ENCODE data around the gene ZNF768.
"Not testable (repeated sequence)": the region's sequence is repeated elsewhere in the genome, so short reads cannot be mapped to it uniquely, and the experiment has no call there.

ZNF768 gene

DNA sequence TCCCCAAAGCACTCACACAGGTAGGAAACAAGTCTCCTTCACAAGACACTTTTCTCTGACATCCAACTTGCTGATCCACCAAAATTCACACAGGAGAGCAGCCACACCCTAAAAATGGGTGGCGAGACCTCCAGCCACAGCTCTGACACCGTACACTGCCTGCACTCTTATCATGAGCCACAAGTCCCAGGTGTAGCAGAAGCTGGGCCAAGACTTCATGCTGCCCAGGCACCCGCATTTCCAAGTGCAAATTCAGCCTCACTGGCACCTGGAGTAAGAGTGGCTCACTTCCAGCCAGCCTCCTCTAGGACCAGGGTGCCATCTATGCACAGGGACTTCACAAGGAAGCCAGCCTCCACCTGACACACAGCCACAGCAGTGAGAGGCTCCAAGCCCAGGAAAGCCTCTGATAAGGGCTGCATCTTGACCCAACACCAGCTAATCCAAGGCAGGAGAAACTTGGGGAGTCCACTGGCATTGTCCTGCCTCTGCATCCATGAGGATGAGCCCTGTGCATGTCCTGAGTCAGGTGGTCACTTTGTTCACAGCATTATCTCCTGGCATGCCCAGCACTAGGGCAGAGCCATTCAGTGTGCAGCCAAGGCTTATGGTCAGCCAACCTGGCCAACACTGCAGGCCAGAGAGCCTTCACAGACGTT, 2.6 kb upstream of the ZNF768 start:
- H3K4me3 ChIP-seq (ENCODE audit: low read length) = no peak overlapping the region
- no peak for DNase-seq (ENCODE audit: low read depth)
- TF ChIP-seq, protein P1, sequence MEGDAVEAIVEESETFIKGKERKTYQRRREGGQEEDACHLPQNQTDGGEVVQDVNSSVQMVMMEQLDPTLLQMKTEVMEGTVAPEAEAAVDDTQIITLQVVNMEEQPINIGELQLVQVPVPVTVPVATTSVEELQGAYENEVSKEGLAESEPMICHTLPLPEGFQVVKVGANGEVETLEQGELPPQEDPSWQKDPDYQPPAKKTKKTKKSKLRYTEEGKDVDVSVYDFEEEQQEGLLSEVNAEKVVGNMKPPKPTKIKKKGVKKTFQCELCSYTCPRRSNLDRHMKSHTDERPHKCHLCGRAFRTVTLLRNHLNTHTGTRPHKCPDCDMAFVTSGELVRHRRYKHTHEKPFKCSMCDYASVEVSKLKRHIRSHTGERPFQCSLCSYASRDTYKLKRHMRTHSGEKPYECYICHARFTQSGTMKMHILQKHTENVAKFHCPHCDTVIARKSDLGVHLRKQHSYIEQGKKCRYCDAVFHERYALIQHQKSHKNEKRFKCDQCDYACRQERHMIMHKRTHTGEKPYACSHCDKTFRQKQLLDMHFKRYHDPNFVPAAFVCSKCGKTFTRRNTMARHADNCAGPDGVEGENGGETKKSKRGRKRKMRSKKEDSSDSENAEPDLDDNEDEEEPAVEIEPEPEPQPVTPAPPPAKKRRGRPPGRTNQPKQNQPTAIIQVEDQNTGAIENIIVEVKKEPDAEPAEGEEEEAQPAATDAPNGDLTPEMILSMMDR (conservative IDR thresholded peaks at IDR 0.05; ENCODE audit: low read depth, low read length) = no peak

DNA sequence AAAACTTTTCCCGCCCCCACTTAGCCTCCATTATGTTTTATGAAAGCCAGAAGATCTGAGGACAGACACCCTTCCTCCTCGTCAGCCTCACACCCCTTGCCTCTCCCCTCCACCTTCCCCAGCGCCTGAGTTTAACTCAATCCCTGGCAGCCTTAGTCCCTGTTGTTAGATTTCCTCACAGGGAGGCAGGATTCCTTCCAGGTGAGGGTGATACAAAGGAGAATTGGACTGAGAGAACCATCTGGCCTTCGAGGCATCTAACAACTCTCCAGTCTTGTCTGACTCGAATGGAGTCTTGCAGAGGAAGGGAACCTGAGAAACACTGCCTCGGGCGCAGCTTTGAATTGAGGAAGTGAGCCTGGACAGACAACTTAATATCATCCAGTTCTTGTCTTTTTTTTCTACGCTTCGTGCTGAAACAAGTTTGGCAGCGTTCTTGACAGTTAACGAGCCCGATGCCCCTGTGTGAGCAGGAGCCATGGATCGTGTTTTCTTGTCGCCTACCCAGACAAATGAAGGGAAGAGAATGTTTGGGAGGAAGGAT, 1.3 kb upstream of the ZNF768 start:
- TF ChIP-seq, protein P1 (conservative IDR thresholded peaks at IDR 0.05; ENCODE audit: low read depth, low read length) = no peak
- peak overlapping the region; percentile 30 for H3K4me3 ChIP-seq (ENCODE audit: low read length)
- DNase-seq (ENCODE audit: low read depth) = no peak

DNA sequence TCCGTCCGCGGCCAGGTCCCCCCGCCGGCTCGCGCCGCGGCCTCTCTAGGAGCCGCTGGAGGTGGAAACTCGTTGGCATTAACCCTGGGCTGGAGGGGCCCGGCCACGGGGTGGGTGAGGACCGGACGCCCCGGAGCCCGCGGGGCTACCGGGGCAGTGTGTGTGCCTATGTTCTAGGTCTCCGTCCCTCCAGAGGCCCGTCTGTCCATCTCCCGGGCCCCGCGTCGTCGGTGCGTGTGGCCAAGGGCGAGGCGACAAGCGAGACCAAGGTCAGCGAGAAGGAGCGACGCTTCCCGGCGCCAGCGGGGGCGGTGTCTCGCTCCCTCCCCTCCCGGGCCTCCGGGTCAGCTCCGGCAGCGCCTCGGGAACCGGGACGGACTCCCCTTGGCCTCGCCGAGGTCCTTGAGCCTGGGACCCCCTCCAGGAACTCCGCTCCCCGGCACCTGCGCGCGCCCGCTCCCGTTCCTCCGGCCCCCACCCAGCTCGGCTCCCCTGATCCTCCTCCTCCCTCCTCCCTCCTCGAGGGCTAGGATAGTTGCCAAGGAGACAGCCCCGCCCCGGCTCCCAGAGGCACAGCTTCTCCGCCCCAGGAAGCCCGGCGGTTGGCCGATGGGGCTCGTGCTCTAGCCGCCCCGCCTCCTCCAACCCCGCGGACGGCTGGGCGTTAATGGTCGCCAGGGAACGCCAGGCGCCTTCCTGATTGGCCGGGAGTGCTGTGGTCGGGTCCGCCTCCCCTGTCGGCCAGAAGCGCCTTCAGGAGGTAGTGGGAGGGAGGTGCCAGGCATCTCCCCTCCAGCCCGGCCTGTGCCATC, 663 bp upstream of the ZNF768 start:
- peak overlapping the region; percentile 60 for H3K4me3 ChIP-seq (ENCODE audit: low read length)
- TF ChIP-seq, protein P1 (conservative IDR thresholded peaks at IDR 0.05; ENCODE audit: low read depth, low read length) = peak; percentile 34
- DNase-seq (ENCODE audit: low read depth) = peak; percentile 92

DNA sequence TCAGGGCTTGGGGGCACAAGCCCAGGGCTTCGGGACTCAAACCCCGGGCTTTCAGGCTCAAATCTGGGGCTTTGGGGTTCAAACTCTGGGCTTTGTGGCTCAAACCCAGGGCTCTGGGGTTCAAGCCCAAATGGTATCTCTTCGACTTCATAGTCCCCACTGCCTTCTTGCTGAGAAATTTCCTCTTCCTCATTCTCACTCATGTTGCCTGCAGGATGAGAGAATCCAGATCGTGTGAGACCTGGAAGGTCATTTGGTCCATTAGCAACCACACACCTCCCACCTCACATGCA, 576 bp downstream of the ZNF768 start:
- H3K4me3 ChIP-seq (ENCODE audit: low read length) = peak overlapping the region; percentile 60
- TF ChIP-seq, protein P1 (conservative IDR thresholded peaks at IDR 0.05; ENCODE audit: low read depth, low read length) = no peak
- no peak for DNase-seq (ENCODE audit: low read depth)

DNA sequence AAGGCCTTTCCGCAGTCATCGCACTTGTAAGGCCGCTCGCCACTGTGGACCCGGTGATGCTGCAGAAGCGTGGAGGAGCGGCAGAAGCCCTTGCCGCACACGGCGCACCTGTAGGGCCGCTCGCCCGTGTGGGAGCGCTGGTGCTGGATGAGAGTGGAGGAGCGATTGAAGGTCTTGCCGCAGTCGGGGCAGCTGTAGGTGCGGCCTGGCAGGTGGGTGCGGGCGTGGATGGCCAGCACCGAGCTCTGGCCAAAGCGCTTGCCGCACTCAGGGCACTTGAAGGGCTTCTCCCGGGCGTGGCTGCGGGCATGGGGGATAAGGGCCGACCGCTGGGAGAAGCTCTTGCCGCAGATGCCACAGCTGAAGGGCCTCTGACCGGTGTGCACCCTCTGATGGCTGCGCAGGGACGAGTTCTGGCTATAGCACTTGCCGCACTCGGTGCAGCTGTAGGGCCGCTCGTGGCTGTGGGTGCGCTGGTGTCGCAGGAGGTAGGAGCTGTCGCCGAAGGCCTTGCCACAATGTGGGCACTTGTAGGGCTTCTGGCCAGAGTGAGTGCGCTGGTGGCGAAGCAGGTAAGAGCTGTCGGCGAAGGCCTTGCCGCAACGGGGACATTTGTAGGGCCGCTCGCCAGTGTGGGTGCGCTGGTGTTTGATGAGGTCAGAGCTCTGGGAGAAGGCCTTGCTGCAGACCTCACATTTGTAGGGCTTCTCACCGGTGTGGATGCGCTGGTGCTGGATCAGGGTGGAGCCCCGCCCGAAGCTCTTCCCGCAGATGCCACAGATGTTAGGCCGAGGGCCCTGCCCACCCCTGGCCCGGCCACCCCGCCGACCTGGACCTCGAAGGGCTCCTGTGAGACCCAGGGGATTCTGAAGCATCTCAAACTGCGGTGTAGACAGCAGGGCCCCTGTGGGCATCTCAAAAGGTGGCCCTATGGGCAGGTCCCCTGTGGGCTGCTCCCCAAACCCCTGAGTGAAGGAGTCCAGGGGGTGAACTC, 1.5 kb downstream of the ZNF768 start:
- TF ChIP-seq, protein P1 (conservative IDR thresholded peaks at IDR 0.05; ENCODE audit: low read depth, low read length) = no peak
- no peak overlapping the region for H3K4me3 ChIP-seq (ENCODE audit: low read length)
- DNase-seq (ENCODE audit: low read depth) = no peak

DNA sequence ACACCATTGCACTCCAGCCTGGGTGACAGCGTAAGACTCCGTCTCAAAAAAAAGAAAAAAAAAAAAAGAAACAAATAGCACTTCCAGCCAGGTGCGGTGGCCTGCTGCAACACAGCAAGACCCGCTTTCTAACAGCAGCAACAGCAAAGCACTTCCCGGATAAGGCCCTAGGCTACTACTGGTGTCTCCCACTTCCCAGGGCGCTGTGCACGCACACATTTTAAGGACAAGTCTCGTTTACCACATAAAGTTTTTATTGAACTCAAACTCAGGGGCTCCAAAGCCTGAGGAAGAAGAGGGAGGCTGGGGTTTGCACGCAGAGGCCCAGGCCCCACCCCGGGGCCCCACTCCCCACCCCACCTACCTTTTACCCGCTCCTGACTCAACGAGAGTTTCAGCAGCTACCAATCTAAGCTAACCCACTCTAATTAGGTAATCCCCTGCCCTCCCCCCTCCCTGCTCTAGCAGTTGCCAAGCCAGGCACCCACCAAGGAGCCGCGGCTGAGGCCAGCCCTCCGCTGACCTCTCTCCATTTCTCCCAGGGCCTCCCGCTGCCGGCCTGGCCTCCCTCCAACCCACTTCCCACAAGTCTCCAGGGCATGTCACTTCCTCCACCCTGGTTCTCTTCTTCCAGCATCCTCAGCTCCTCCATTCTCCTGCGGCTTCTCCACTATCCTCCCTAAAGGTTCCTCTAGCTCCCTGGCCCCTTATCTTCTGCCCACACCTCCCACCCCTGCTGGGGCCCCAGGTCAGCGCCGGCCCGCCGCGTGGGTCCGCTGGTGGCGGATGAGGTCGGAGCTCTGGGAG, 2.4 kb downstream of the ZNF768 start:
- DNase-seq (ENCODE audit: low read depth) = no peak
- TF ChIP-seq, protein P1 (conservative IDR thresholded peaks at IDR 0.05; ENCODE audit: low read depth, low read length) = no peak
- no peak overlapping the region for H3K4me3 ChIP-seq (ENCODE audit: low read length)

DNA sequence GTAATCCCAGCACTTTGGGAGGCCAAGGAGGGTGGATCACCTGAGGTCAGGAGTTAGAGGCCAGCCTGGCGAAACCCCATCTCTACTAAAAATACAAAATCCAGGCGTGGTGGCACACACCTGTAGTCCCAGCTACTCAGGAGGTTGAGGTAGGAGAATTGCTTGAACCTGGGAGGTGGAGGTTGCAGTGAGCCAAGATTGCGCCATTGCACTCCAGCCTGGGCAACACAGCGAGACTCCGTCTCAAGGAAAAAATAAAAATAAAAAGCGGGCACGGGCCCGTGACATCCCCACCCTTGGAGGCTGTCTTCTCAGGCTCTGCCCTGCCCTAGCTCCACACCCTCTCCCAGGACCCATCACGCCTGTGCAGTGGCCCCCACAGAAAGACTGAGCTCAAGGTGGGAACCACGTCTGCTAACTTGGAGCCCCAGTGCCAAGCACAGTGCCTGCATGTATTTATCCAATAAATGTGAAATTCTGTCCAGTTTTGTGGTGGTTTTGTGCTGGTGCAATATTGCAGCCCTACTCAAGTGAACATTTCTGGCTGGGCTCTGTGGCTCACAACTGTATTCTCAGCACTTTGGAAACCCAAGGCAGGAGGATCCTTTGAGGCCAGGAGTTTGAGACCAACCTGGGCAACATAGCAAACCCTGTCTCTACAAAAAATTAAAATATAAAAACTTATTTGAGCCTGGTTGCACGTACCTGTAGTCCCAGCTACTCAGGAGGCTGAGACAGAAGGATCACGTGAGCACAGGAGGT, 3.5 kb downstream of the ZNF768 start:
- H3K4me3 ChIP-seq (ENCODE audit: low read length); DNase-seq (ENCODE audit: low read depth): not testable (repeated sequence)

Data from retinal pigment epithelial cell (primary cell).